ENCODE data around the gene ARL15.

The ARL15 gene

DNA sequence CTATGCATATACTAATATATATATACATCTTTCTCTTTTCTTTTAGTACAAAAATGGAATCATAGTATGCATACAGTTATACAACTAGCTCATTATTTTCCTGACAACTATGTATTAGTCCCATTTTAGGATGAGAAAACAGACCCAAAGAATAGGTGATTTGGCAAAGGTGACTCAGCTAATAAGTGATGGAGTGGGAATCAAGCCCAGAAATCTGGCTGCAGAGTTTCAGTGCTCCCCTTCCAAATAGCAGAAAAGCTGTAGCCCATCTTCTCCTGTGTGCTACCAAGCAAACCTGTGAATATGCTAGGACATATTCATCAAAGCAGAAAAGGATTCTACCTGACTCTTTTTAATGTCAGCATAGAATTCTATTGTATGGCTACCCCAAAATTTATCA is 114.7 kb downstream of the ARL15 start:
- no peak for DNase-seq

DNA sequence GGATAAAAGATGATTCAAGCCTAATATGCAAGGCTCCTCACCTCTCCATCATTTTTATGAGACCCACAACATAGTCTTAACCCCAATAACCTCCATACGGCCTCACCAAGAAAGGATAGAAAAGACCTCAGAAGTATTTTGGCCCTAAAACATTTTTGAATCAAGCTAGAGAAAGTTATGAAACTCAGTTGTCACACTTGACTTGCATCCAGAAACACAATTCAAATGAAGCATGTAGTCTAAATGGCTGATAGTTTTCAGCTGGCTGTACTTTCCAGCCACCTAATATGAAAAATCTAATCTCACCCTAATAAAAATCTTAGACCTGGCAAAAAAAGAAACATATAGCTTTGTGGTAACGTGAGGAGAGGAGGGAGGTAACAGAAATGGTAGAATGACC is 116.1 kb downstream of the ARL15 start:
- no peak for DNase-seq

DNA sequence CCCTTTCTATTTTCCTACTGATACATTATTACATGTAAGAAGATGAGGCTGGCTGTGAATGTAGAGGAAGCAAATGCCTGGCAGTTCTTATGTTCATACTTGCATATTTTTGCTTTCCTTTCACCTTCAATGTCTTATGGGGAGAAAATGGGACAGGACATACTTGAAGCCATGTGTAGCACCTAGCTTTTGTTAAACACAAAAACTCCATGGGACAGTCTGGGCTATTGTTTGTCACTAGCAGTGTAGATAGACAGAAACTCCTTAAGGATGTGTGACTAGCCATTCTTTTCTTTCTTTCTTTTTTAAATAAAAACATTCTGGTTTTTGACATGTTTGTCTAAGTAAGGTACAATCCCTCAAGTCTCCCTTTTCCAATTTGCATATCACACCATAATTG is 122.7 kb downstream of the ARL15 start:
- no peak for DNase-seq

DNA sequence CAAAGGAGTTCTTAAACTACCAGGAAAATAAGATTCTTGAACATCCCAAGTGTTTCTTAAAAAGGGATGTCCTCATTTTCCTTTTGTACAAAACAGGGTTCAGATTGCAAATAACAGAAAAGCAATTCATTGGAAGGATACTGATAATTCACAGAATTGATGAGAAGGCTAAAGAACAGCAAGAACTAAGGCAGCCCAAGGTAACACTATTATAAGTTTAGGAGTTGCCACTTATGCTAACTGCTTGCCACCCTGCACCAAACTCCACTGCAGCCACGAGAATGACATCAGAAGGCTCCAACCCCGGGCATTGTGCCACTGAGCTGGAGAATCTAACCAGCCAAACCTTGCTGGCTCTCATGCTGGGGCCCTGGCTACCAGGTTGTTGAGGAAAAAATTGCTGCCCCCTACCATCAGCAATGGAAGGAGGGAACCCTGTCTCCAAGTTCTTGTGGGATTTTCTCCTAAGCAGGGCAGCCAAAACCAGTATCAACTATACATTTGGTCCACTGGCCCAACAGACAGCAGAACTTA is 123.4 kb downstream of the ARL15 start:
- DNase-seq = no peak

DNA sequence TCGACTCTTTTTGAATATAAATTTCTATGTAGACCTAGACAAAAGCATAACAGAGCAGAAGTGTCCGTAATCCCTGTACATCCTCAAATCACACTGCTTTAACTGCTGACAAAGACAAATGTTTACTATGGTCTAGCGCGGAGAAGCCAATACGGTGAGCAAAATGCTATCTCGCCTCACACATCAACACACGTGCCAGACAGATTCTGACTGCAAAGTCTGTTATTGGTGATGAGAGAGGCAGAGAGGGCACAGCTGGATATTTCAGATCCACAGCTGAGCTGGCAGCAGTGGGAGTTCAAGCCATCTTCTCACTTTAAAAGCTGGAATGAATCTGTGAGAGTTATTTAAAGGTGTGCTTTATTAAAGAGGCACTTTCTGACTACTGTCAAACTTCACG is 124.3 kb downstream of the ARL15 start:
- no peak for DNase-seq

DNA sequence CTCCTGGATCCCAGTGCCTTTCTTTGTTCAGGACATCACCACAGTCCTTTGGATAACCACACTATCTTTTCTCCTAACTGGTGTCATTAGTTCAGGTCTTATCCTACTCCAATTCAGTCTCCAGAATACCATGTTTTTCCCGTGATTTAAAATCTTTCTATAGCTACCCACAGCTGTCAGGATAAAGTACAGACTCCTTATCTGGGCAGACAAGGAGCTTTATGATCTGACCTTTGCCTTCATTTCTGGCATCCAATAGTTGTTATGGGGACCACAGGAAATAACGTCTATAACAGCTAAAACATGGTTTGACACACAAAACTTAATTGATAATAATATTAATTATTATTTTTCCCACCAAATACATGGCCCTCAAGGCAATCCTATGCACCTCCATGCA is 125.6 kb downstream of the ARL15 start:
- no peak for DNase-seq

DNA sequence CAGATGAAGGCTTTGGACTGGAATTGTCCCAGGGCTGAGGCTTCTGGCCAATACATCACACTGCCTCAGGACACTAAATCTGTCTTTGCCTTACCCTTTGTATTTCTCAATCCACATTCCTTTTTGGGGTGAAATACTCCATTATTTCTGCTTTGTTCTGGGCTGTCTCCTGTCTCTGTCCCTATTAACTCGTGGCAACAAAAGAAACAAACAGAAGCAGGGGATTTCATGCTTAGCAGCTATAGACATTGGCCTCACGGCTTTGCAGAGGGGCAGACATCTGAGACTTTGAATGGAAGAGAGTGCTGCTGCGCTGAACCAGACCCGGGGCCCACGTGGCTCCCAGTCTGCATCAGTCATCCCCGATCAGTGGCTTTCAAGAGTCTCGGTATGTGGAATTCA is 129.7 kb downstream of the ARL15 start:
- DNase-seq = no peak

DNA sequence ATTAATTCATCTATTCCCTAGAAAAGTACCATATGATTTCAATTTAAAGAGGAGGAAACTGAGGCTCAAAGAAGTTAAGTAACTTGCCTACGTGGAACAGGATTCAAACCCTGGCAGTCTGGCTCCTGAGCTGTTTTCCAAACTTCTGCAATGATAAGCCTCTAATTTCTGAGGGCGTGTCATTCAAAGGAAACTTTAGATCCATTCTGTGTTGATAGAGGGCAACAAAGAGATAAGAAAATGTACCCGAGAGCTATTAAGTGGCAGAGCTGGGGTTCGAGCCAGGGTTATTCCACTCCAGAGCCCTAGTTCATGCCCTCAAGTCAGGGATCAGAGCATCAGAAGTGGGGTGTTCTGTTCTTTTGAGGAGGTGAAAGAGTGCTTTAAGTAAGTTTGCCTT is 131.4 kb downstream of the ARL15 start:
- DNase-seq = no peak

DNA sequence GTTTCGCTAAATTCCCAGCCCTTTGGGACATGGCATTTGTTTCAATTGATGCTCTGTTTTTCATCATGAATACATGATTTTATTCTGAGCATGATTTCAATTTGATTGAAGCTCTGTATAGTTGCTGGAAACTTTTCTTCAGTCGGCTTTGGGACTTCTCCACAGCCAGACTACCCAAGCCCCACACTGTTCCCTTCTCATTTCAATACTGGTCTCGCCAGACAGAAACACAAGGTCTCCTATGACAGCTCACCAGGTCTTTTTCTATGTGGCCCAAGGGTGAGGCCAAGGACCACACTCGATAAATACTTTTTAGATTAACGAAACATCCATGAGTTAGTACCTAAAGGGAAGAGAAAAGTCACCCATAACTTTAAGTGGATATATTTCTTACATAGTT is 132.2 kb downstream of the ARL15 start:
- no peak for DNase-seq

DNA sequence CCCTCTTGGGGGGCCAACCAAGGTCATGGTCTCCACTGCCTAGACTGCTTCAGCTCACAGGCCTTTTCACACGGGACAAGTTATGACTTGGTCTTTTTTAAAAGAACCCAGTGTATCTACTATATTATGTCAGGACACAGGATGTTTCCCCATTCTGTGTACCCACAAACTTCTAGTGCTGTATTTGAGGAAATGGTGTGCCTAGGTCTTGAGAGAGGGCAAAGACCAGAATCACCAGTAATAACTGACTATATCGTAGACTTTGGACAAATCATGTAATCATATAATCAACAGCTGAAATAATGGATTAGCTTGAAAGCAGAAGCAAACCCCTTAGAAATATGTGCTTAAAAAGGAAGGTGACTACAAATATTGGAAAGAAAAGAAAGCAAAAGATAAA is 133.3 kb downstream of the ARL15 start:
- no peak for DNase-seq

DNA sequence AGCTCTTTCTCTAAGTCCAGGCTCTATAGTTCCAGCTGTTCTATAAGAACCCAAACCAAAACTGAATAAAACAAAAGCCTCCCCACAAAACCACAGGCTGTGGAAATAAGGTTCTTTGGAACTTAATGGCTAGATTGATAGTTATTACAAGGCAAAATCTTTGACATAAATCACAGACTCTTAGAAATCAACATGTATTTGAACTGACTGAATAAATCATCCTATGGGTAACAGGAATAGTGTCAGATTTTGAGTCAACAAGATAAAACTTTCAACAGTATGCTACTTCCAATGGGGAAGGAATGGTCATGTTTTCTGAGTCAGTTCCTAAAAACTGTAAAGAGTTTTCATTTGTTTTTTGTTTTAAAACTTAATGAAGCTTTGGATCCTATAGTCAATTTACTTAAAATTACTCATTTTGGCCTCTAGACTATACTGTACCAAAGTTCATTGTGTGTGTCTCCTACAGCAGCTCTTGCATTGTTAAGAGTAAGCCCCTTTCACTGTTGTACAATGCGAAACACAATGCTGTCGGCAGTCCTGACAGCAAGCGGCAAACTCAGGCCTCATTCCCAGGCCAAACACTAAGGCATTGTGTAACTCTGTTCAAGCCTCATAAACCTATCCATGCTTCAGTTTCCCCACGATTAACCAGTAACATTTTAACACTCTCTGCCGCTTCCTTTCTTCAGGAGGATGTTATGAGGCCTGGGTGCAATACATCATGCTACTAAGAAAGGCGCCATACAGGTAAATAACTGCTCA is 134.1 kb downstream of the ARL15 start:
- DNase-seq = no peak

DNA sequence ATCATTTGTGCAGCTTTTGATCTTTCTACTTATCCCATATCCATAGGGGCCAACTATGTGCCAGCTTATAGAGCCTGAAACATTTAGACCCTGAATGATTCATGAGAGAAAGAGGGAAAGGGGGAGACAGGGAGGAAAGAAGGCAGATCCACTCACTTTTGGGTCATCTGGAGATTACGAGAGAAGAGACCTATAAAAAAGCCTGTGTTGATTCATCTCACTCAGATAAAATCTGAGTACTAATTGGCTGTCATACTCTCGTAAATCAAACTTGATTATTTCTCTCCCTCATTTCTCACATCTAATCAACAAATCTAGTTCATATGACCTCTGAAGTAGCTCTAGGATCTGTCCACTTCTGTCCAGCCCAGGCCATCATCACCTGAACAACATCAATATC is 137.1 kb downstream of the ARL15 start:
- no peak for DNase-seq

DNA sequence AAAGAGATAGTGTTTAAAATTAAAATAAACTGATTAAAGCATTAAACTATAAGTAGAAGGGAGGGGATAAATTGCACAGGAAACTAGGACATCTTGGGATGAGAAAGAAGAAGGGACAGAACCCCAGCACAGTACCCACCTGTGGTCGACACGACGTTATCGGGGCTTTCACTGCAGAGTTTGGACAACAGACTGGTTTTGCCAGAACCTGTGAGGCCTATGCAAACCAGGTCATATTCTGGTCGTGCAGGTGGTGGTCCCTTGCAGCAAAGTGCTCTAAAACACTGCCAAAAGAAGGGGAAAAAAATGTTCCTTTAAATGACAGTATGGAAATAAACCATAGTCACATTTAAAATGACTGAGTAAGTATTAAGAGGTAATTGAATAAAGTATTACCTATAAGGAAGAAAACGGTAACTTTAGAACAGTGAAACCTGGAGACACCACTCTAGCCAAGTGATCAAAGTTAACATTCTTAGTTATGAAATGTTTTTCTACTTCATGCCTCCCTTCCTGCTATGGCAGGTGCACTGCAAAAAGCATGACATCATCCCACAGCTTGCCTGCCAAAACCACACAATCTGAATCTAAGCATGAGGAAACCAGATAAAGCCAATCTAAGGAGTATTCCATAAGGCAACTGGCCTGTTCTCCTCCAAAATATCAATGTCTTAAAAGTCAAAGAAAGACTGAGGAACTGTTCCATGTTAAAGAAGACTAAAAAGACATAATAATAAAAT is 138.6 kb downstream of the ARL15 start:
- DNase-seq = no peak

DNA sequence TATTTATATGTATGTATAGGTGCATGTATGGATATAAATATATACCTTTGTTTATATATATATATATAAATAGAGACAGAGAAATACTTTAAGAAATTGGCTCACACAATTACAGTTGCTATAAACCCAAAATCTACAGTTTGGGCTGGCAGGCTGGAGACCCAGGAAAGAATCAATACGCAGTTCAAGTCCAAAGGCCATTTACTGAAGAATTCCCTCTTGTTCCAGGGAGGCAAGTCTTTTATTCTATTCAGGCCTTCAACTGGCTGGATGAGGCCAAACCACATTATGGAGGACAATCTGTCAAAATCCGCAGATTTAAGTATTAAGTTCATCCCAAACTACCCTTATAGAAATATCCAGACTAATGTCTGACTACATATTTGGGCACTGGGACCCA is 144.7 kb downstream of the ARL15 start:
- no peak for DNase-seq

DNA sequence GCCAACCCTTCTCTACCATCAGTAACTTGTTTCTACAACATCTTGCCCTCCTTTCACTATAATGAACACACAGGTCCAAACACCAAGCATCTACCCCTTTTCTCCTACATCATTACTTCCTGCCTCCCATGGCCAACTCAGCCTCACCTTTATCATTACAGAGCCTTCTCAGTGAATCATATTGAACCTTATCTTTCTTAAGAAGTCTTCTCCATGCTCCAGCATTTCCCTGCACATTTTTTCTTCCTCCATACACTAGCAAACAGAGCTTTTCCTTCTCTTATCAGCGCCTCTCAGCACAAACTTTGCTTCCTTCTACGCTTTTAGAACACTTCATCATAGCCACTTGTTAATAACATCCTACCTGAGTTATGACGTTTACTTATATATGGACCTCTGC is 148.2 kb downstream of the ARL15 start:
- DNase-seq = no peak

DNA sequence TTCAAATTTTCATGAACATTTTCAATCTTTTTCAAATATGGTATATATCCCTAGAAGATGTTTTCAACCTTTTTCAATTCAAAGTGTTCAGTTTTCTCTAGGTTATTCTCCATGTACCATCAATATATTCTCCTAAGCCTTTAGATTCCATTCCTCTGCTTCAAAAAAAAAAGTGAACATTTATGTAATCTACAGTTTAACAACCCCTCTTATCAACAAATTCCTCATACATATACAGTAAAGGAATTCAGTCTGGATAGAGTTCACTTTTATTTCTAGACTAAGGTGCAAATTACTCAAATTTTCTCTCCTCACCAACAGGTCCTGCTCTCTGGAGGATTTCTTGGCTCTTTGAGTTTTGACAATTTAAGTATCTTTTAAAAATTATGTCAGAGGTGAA is 150.0 kb downstream of the ARL15 start:
- no peak for DNase-seq

DNA sequence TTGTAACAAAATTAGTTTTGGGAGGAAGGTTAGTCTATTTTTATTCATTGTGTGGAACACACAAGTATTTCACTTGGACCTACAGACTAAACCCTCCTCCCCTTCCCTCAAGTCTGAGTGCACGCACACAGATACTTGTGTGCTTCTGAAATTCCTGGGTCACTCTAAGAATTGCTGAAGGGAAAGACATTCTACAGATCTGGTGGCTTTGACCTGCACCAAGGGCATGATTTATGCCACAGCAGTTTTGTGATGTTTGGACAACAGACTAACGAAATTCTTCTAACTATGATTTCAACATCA is 150.5 kb downstream of the ARL15 start:
- no peak for DNase-seq

DNA sequence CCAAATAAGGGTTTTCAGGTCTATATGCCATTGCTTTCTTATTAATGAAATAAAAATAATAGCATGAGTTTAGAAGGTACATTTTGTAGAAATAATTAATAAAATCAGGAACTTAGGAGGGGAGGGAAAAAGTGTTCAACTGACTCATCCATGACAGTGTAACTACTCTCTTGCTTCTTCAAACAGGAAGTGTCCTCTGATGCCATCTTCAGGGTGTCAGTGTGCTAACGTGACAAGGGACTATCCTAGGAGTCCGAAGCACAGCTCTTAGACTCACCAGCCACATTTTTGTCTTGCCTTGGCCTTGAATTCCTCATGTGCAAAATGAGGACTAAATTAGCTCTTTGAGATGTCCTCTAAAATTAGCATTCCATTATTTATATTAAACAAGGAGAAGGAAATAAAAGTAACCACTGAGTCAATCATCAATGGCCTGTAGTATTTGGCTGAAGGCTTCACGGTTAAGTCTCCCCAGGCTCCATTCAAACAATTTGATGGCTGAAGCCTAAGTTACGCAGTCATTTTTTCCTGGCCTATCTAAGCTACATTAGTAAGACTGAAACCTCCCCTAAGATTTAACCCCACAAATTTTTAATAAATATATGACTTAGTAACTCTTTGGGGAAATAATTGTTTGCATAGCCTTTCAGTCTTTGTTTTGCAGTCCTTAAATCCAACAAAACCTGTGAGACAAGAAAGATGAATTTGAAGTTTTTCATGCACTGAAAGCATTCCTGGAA is 151.1 kb downstream of the ARL15 start:
- no peak for DNase-seq

DNA sequence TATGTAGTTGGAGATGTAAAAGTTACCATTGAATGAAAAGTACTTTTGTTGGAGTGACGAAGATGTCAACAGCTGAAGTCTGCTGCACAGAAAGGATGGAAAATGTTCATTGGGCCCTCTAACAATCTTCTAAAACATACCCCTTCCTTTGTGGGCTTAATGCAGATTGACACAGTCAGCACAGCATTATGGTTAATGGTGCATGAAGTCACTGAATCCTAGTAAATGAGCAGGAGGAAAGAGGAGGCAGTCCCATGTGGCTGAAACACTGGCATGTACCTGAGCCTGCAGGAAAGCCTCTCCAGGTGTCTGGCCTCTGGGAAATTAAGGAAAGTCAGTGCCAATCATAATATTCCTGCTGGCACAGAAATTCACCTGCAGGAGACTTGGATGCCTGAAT is 153.8 kb downstream of the ARL15 start:
- DNase-seq = no peak

DNA sequence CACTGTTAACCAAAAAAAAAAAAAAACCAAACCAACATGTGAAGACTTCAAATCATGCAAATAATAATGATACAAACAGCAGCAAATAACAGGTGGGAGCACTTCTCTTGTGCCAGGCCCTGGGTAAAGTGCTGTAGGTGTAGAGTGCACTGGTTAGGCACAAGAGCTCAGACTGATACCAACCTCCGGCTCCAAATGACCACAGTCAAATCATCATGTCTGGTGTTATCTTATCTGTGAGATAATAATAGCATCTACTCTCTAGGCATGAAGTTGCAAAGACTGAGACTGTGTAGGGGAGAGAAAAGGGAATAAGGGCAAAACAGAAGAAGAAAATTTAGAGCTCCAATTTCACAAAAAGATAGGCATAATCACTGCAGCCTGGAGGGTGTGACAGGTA is 159.5 kb downstream of the ARL15 start:
- DNase-seq = no peak

DNA sequence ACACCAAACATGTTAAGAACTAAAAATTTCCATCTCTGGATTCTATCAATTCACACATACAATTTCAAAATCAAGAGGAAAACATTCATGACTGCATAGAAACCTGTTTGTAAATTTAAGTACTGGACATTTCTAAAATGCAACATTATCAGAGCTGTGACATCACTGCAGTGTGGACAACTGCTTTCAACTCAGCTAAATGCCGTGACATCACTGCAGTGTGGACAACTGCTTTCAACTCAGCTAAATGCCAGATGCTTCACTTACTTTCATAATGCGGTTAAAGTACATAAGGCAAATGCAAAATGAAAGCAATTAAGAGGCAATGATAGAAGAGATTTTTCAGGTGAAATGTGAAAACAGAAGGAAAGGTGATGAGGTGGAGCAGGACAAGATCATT is 161.5 kb downstream of the ARL15 start:
- DNase-seq = no peak

DNA sequence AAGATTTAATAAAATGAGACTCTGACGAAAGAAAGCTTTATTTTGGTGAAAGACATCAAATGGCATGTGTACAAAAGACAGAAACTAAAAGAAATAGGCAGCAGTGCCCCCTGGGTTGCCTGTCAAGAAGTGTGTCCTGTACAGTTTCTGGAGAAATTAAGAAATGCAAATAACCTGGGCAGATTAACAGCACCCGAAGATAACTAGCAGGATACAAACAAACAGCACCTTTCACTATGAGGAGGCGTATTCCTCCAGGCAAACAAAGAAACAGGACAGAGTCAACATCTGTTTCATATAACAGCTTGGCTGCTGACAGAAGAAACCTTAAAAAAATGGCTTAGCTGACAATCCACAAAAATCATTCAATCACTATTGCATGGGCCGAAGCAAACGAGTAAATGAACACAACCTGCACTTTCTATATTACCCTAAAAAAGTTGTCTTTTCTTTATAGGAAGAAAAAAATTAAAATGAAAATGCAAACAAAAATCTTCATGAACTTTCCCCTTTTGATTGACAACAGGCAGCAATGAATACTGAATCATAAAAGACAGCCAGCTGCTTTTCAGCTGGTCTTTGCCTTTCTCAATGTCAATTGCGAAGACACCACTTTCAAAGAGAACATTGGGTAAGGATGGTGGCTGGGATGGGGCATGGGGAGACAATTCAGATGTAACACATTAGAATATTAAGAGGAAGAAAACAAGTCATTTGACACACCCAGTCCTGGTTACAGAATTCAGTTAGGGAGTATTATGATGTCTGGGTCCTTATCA is 162.1 kb downstream of the ARL15 start:
- no peak for DNase-seq

DNA sequence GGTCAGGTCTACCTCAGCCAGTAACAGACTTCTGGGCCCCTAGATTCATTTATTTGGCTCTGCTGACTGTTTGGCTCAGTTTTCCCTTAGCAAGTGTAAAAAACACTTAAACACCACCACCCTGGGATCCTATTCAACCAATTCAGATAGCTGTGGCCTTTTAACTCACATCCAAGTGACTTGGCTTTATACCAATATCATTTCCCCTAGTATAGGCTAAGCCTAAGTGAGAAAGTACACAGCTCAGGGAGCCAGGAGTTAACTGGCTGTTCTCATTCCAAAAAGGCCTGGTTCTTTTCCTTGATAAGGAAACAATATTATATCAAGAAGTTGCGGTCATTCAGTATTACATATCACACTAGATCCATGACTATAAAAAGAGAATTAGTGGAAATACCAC is 163.5 kb downstream of the ARL15 start:
- no peak for DNase-seq

Measured in activated CD4-positive, alpha-beta T cell treated with anti-CD3 and anti-CD28 coated beads, Interleukin-2, amount 50 U/mL, for 4 hours (primary cell).